ENCODE measurements around the gene VSIG8.
A peak's percentile ranks its signal among the peaks of the same experiment; 100 is the strongest.

Gene VSIG8

GRCh38 chr1:159859767-159860322 lies 2.6 kb downstream of the VSIG8 start:
- TF ChIP-seq FOXM1 (IDR thresholded peaks at IDR 0.05; ENCODE audit: borderline replicate concordance) (no peak), BHLHE40 (IDR thresholded peaks at IDR 0.05; ENCODE audit: borderline replicate concordance) (no peak), PKNOX1 (IDR thresholded peaks at IDR 0.05) (no peak), FOXK2 (IDR thresholded peaks at IDR 0.05) (no peak), CTBP1 (IDR thresholded peaks at IDR 0.05; ENCODE audit: borderline replicate concordance) (no peak), FOXA1 (IDR thresholded peaks at IDR 0.05) (no peak)
- DNase-seq (ENCODE audit: extremely low spot score): no peak
- ChIA-PET POLR2A (no interaction called here), CTCF (interaction anchor here (0.7 to 1.1 kb wide), 2 partner anchors 20 to 1656 kb away, joined by 3 to 4 read pairs; no protein-coding TSS in a partner anchor)

GRCh38 chr1:159857889-159858288 lies 4.6 kb downstream of the VSIG8 start:
- POLR2A ChIA-PET: no interaction called here
- CTCF ChIA-PET: interaction anchor here (0.6 kb wide), 1 partner anchor 143 kb away, joined by 3 read pairs; no protein-coding TSS in a partner anchor
- DNase-seq (ENCODE audit: extremely low spot score): no peak
- TF ChIP-seq ZNF384 (IDR thresholded peaks at IDR 0.05): no peak

GRCh38 chr1:159856576-159856975 lies 5.9 kb downstream of the VSIG8 start:
- DNase-seq (ENCODE audit: extremely low spot score): no peak
- no peak for TF ChIP-seq SUZ12 (IDR thresholded peaks at IDR 0.05)
- TF ChIP-seq L3MBTL2 (conservative IDR thresholded peaks at IDR 0.05): no peak
- no peak for TF ChIP-seq PKNOX1 (IDR thresholded peaks at IDR 0.05)
- TF ChIP-seq NFRKB (IDR thresholded peaks at IDR 0.05): no peak
- ChIA-PET CTCF (interaction anchor here (0.6 kb wide), 1 partner anchor 59 kb away, joined by 3 read pairs; no protein-coding TSS in a partner anchor), POLR2A (no interaction called here)

- TF ChIP-seq BHLHE40 (IDR thresholded peaks at IDR 0.05; ENCODE audit: borderline replicate concordance) (no peak), LEF1 (IDR thresholded peaks at IDR 0.05; ENCODE audit: borderline replicate concordance) (no peak)
- ChIA-PET CTCF (interaction anchor here (1.4 kb wide), 1 partner anchor 152 kb away, joined by 4 read pairs; no protein-coding TSS in a partner anchor), POLR2A (no interaction called here)
- no peak for DNase-seq (ENCODE audit: extremely low spot score)
These were observed 6.7 kb downstream of the VSIG8 start for GRCh38 chr1:159855709-159856108.

GRCh38 chr1:159854693-159855192 lies 7.7 kb downstream of the VSIG8 start:
- ChIA-PET CTCF (interaction anchor here (1.4 kb wide), 1 partner anchor 153 kb away, joined by 4 read pairs; no protein-coding TSS in a partner anchor), POLR2A (interaction anchor here (0.6 kb wide), 1 partner anchor 13 kb away, joined by 3 read pairs; no protein-coding TSS in a partner anchor)
- TF ChIP-seq LEF1 (IDR thresholded peaks at IDR 0.05; ENCODE audit: borderline replicate concordance) (no peak), HDGF (IDR thresholded peaks at IDR 0.05; ENCODE audit: borderline replicate concordance) (no peak), PKNOX1 (IDR thresholded peaks at IDR 0.05) (no peak), ARNT (IDR thresholded peaks at IDR 0.05) (no peak), FOXM1 (IDR thresholded peaks at IDR 0.05; ENCODE audit: borderline replicate concordance) (no peak), CTBP1 (IDR thresholded peaks at IDR 0.05; ENCODE audit: borderline replicate concordance) (no peak), TARDBP (IDR thresholded peaks at IDR 0.05) (no peak), FOXA1 (IDR thresholded peaks at IDR 0.05) (no peak), FOXK2 (IDR thresholded peaks at IDR 0.05) (no peak), ELF4 (IDR thresholded peaks at IDR 0.05) (no peak), L3MBTL2 (conservative IDR thresholded peaks at IDR 0.05) (no peak), BHLHE40 (IDR thresholded peaks at IDR 0.05; ENCODE audit: borderline replicate concordance) (no peak), SUZ12 (IDR thresholded peaks at IDR 0.05) (no peak), SP1 (IDR thresholded peaks at IDR 0.05) (no peak), ZNF384 (IDR thresholded peaks at IDR 0.05) (no peak), NFRKB (IDR thresholded peaks at IDR 0.05) (no peak)
- DNase-seq (ENCODE audit: extremely low spot score): peak; percentile 54

GRCh38 chr1:159854116-159854692 lies 8.3 kb downstream of the VSIG8 start:
- ChIA-PET POLR2A (no interaction called here), CTCF (interaction anchor here (0.6 to 0.8 kb wide), 2 partner anchors 11 to 519 kb away, joined by 3 read pairs; no protein-coding TSS in a partner anchor)
- DNase-seq (ENCODE audit: extremely low spot score): peak; percentile 42
- TF ChIP-seq FOXA1 (IDR thresholded peaks at IDR 0.05) (no peak), FOXM1 (IDR thresholded peaks at IDR 0.05; ENCODE audit: borderline replicate concordance) (no peak), ELF4 (IDR thresholded peaks at IDR 0.05) (no peak)

GRCh38 chr1:159853417-159854115 lies 8.9 kb downstream of the VSIG8 start:
- no peak for DNase-seq (ENCODE audit: extremely low spot score)
- CTCF ChIA-PET: interaction anchor here (0.6 to 0.8 kb wide), 2 partner anchors 10 to 520 kb away, joined by 3 read pairs; no protein-coding TSS in a partner anchor
- POLR2A ChIA-PET: no interaction called here
- TF ChIP-seq ARNT (IDR thresholded peaks at IDR 0.05) (no peak), L3MBTL2 (conservative IDR thresholded peaks at IDR 0.05) (no peak), HDGF (IDR thresholded peaks at IDR 0.05; ENCODE audit: borderline replicate concordance) (no peak), LEF1 (IDR thresholded peaks at IDR 0.05; ENCODE audit: borderline replicate concordance) (no peak), NFRKB (IDR thresholded peaks at IDR 0.05) (no peak), ZNF384 (IDR thresholded peaks at IDR 0.05) (no peak), FOXK2 (IDR thresholded peaks at IDR 0.05) (no peak), ELF4 (IDR thresholded peaks at IDR 0.05) (no peak), TARDBP (IDR thresholded peaks at IDR 0.05) (no peak), BHLHE40 (IDR thresholded peaks at IDR 0.05; ENCODE audit: borderline replicate concordance) (no peak), CTBP1 (IDR thresholded peaks at IDR 0.05; ENCODE audit: borderline replicate concordance) (no peak)
